ENCODE data around the gene EVI5.
"Not testable (repeated sequence)": the region's sequence is repeated elsewhere in the genome, so short reads cannot be mapped to it uniquely, and the experiment has no call there.

EVI5 gene

DNA sequence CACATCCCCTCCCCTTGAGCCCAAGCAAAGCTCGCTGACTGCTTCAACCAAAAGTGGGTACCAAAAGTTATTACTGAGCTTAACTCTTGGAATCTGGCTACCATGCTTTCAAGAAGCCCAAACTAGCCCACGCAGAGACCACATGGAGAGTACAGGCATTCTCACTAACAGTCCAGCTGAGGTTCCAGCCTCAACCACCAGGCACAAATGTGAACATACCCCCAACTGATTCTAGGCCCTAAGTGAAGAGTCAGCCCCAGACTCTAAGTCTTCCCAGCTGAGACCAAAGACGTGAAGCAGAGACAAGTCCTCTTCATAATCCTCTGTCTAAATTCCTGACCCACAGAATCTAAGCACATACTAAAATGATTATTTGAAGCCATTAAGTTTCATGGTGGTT lies 36.8 kb downstream of the EVI5 start:
- no peak for DNase-seq (ENCODE audit: low read depth in 2 of 2)

DNA sequence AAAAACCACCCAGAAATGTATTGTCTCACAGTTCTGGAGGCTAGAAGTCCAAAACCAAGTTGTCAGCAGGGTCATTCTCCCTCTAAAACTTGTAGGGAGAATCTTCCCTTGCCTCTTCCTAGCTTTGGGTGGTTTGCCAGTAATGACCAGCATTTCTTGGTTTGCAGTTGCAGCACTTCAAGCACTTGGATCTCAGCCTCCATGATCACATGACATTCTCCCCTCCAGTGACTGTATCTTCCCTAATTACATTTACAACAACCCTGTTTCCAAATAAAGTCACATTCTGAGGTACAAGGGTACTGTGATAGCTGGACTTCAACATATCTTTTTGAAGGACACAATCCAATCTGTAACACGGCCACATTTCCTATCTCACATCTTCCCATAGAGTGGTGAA lies 37.2 kb downstream of the EVI5 start:
- DNase-seq (ENCODE audit: low read depth in 2 of 2): no peak

- DNase-seq (ENCODE audit: low read depth in 2 of 2): not testable (repeated sequence)
Measured at GRCh38 chr1:92746255-92746654, 38.7 kb downstream of the EVI5 start.

DNA sequence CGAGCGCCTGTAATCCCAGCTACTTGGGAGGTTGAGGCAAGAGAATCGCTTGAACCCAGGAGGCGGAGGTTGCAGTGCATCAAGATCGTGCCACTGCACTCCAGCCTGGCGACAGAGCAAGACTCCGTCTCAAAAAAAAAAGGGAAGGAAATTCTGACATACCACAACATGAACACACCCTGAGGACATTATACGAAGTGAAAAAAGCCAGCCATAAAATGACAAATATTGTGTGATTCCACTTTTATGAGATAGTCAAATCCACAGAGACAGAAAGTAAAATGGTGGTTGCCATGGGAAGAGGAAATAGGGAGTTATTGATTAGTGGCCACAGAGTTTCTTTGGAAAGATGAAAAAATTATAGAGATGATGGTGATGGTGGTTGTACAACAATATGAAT lies 41.7 kb downstream of the EVI5 start:
- no peak for DNase-seq (ENCODE audit: low read depth in 2 of 2)

GRCh38 chr1:92739669-92740524 lies 45.0 kb downstream of the EVI5 start:
- no peak for DNase-seq (ENCODE audit: low read depth in 2 of 2)

DNA sequence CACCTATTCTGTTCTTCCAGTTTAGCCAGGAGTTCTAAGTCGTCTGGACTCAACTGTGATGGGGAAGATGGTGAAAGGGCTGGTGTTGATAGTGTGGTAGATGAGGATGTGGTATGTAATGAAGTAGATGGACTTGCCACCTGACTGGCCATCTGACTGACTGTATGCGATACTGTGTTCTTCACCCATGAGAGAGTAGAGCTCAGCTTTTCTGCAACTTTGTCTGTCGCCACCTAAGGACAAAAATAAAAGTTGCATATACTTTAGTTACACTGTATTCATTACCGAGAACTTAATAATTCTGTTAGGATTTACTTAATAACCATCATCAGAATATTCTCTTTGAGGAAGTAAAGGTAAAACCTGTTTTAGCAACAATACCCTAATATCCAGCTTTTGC lies 48.5 kb downstream of the EVI5 start:
- DNase-seq (ENCODE audit: low read depth in 2 of 2): no peak

GRCh38 chr1:92730476-92730875 lies 54.4 kb downstream of the EVI5 start:
- no peak for DNase-seq (ENCODE audit: low read depth in 2 of 2)

GRCh38 chr1:92728697-92729096 lies 56.2 kb downstream of the EVI5 start:
- no peak for DNase-seq (ENCODE audit: low read depth in 2 of 2)

DNA sequence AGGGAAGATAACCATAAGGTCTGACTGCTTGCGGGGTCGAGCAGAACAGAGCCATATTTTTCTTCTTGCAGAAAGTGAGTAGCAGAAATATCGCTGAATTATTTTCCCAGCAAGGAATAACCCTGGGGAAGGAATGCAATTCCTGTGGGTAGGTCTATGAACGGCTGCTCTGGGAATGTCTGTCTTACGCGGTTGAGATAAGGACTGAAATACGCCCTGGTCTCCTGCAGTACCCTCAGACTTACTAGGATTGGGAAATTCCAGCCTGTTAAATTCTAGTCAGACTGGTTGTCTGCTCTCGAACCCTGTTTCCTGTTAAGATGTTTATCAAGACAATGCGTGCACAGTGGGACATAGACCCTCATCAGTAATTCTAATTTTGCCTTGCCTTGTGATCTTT lies 61.2 kb downstream of the EVI5 start:
- not testable (repeated sequence) for DNase-seq (ENCODE audit: low read depth in 2 of 2)

DNA sequence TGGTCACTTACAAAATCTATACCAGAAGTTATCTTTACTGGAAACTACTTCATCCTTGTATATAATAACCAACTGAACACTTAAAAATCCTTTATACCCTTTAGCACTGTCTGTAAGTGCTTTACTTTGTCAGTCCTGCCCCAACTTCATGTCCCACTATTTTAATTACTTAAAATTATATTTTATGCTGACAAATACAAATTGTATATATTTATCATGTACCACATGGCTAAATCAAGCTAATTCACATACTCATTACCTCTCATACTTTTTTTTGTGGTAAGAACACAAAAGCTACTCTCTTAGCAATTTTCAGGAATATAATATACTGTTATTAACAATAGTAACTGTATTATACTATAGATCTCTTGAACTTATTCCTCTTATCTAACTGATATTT lies 63.0 kb downstream of the EVI5 start:
- DNase-seq (ENCODE audit: low read depth in 2 of 2): no peak

DNA sequence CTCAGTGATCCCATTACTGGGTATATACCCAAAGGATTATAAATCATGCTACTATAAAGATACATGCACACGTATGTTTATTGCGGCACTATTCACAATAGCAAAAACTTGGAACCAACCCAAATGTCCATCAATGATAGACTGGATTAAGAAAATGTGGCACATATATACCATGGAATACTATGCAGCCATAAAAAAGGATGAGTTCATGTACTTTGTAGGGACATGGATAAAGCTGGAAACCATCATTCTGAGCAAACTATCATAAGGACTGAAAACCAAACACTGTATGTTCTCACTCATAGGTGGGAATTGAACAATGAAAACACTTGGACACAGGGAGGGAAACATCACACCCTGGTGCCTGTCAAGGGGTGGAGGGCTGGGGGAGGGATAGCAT lies 63.8 kb downstream of the EVI5 start:
- DNase-seq (ENCODE audit: low read depth in 2 of 2): not testable (repeated sequence)

GRCh38 chr1:92715476-92715951 lies 69.4 kb downstream of the EVI5 start:
- DNase-seq (ENCODE audit: low read depth in 2 of 2): not testable (repeated sequence)

- DNase-seq (ENCODE audit: low read depth in 2 of 2): no peak
Measured at GRCh38 chr1:92713939-92714338, 71.0 kb downstream of the EVI5 start.

DNA sequence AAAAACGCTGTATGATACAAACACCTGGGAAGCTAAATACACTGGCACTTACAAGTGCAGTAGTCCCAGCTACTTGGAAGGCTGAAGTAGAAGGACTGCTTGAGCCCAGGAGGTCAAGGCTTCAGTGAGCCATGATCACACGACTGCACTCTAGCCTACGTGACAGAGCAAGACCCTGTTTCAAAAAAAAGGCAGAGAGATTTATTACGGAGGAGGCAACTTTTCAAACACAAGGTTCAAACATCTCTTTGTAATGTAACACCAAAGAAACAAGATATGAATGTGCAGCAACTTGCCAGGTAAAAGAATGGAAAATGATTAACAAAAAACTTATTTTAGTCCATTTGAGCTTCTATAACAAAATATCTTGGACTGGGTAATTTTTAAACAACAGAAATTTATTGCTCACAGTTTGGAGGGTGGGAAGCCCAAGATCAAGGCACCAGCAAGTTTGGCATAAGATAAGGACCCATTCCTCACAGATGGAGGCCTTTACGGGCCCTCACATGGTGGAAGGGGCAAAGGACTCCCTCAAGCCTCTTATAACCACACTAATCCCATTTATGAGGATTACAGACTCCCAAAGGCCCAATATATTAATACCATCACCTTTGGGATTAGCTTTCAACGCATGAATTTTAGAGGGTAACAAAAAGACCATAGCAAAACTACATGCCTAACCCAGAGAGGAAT lies 73.3 kb downstream of the EVI5 start:
- no peak for DNase-seq (ENCODE audit: low read depth in 2 of 2)

DNA sequence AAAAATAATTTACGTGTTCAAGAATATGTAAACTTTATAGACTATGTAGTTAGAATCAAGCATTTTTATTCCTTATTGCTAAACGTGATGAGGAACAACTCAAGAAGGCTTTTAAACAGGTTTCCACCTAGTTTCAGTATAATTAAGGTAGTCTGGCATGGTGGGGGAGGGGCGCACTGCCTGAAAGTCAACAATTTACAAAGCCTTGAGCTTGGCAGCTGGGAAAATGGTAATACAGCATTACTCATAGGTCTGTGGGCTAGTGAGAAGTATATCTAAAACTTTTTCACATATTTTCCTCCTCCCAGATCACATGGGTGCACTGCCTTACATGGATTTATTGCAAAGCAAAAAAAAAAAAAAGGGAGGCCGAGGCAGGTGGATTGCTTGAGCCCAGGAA lies 75.2 kb downstream of the EVI5 start:
- DNase-seq (ENCODE audit: low read depth in 2 of 2): no peak

DNA sequence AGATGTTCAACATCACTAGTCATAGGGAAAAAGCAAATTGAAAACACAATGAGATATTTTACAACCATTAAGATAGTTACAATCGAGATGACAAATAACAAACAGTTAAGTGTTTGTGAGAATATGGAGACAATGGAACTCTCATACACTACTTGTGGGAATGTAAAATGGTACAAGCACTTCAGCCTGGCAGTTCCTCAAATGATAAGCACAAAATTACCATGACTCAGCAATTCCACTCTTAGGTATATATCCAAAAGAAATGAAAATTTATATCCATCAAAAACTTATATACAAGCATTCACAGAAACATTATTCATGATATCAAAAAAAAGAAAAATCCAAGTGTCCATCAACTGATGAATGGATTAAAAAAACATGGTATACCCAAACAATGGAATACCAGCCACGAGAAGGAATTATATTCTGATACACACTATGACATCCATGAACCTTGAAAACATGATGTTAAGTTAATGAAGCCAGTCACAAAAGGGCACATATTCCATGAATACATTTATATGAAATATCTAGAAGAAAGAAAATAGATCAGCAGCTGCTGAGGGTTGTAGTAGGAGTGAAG lies 76.4 kb downstream of the EVI5 start:
- DNase-seq (ENCODE audit: low read depth in 2 of 2): no peak

- no peak for DNase-seq (ENCODE audit: low read depth in 2 of 2)
Measured at GRCh38 chr1:92707709-92708108, 77.2 kb downstream of the EVI5 start.

DNA sequence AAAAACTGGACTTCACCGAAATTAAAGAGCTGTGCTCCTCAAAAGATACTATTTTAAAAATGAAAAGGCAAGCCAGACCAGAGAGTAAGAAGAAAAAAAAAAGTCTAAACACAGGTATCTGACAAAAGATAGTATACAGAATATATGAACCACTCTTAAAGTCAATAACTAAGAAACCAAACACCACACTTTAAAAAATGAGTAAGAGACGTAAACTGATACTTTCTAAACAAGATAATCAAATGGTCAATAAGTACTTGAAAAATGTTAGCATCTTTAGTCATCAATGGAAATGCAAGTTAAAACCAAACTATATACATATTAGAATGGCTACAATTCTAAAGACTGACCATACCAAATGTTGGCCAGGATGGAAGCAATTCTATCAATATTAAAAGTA lies 77.6 kb downstream of the EVI5 start:
- DNase-seq (ENCODE audit: low read depth in 2 of 2): no peak

GRCh38 chr1:92705446-92705845 lies 79.5 kb downstream of the EVI5 start:
- DNase-seq (ENCODE audit: low read depth in 2 of 2): no peak

- no peak for DNase-seq (ENCODE audit: low read depth in 2 of 2)
Measured at GRCh38 chr1:92701147-92701546, 83.8 kb downstream of the EVI5 start.

- no peak for DNase-seq (ENCODE audit: low read depth in 2 of 2)
Measured at GRCh38 chr1:92698932-92699331, 86.0 kb downstream of the EVI5 start.

DNA sequence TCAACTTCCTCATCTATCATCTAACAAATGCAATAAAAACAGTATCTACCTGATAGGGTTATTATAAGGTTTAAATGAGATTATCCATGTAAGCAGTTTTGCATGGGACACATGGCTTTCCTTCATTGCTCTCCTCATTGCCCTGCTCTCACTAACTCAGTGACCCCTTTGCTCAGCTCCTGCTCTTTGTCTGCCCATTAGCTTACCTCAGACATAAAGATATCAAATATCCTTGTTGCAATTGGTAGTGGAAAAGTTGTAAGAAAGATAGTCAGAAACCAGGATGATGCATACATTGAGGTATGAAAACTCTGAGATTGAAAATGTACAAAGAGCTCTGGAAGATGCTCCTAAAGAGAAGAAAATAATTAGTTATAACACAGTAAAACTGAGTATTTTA lies 89.8 kb downstream of the EVI5 start:
- no peak for DNase-seq (ENCODE audit: low read depth in 2 of 2)

DNA sequence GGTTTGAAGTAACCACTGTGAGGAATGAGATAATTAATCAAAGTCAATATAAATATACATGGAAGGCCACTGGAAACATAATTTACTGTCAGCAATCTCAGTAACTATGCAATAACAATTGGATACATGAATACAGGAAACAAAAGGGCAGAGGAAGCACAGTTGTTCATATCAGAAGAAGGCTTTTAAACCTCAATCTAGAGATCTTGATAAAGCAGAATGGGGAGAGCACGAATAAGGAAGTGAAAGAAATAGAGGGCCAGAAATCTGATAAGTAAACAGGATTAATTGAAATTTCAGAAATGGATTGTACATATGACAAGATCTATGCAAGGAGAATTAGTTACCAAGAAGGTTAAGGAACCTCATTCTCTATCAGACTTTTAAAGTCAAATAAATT lies 93.0 kb downstream of the EVI5 start:
- DNase-seq (ENCODE audit: low read depth in 2 of 2): no peak
